ENCODE data around the gene RNF41.

- TF ChIP-seq CTCF (IDR thresholded peaks at IDR 0.05): no peak
- no peak for TF ChIP-seq EZH2 (IDR thresholded peaks at IDR 0.05; ENCODE audit: borderline replicate concordance, insufficient read depth, low read depth, low read length, poor library complexity, severe bottlenecking)
Measured at GRCh38 chr12:56161690-56162351, 59.9 kb downstream of the RNF41 start.
